ENCODE data around the gene NR2E3.

The NR2E3 gene

GRCh38 chr15:71804695-71805470, 5.5 kb upstream of the NR2E3 start:
- Histone ChIP-seq H3K27me3 (no peaks in the 10 kb centered on the region), H3K36me3 (no peaks in the 10 kb centered on the region), H3K4me3 (ENCODE audit: low read depth, low read length) (no peak overlapping the region), H3K9me3 (no peaks in the 10 kb centered on the region), H3K4me1 (peaks cover 31% of the 10 kb centered on the region)
- TF ChIP-seq CTCF (IDR thresholded peaks at IDR 0.05; ENCODE audit: low read depth, low read length) = no peak
- peak; percentile 44 for DNase-seq

GRCh38 chr15:71806452-71806931, 3.9 kb upstream of the NR2E3 start:
- no peaks in the 10 kb centered on the region for H3K27me3 ChIP-seq
- H3K4me1 ChIP-seq = peaks cover 31% of the 10 kb centered on the region
- peak; percentile 89 for DNase-seq
- H3K4me3 ChIP-seq (ENCODE audit: low read depth, low read length) = peak overlapping the region; percentile 4; the same call in 1 of the 2 replicates
- TF ChIP-seq CTCF (IDR thresholded peaks at IDR 0.05; ENCODE audit: low read depth, low read length) = no peak
- no peaks in the 10 kb centered on the region for H3K9me3 ChIP-seq
- H3K36me3 ChIP-seq = no peaks in the 10 kb centered on the region

- no peak for TF ChIP-seq CTCF (IDR thresholded peaks at IDR 0.05; ENCODE audit: low read depth, low read length)
- Histone ChIP-seq H3K4me1 (peaks cover 31% of the 10 kb centered on the region), H3K27me3 (no peaks in the 10 kb centered on the region), H3K36me3 (no peaks in the 10 kb centered on the region), H3K4me3 (ENCODE audit: low read depth, low read length) (peak overlapping the region; percentile 4; the same call in 1 of the 2 replicates), H3K9me3 (no peaks in the 10 kb centered on the region)
- peak; percentile 45 for DNase-seq
Measured at GRCh38 chr15:71807125-71807629, 3.2 kb upstream of the NR2E3 start.

GRCh38 chr15:71807691-71808091, 2.7 kb upstream of the NR2E3 start:
- H3K9me3 ChIP-seq = no peaks in the 10 kb centered on the region
- no peaks in the 10 kb centered on the region for H3K27me3 ChIP-seq
- no peak overlapping the region for H3K4me3 ChIP-seq (ENCODE audit: low read depth, low read length)
- no peaks in the 10 kb centered on the region for H3K36me3 ChIP-seq
- no peak for DNase-seq
- TF ChIP-seq CTCF (IDR thresholded peaks at IDR 0.05; ENCODE audit: low read depth, low read length) = no peak
- peaks cover 31% of the 10 kb centered on the region for H3K4me1 ChIP-seq

GRCh38 chr15:71808311-71809020, 1.9 kb upstream of the NR2E3 start:
- Histone ChIP-seq H3K27me3 (no peaks in the 10 kb centered on the region), H3K4me3 (ENCODE audit: low read depth, low read length) (no peak overlapping the region), H3K36me3 (no peaks in the 10 kb centered on the region), H3K4me1 (peaks cover 31% of the 10 kb centered on the region), H3K9me3 (no peaks in the 10 kb centered on the region)
- TF ChIP-seq CTCF (IDR thresholded peaks at IDR 0.05; ENCODE audit: low read depth, low read length) = no peak
- DNase-seq = no peak
